H1 (cell line): ENCODE data around the gene TWSG1. TPM values are rescaled to one million over a fixed set of nuclear protein-coding genes. Genes with fewer than 3 reads are reported as not detected.

ENCODE experiments used
- CHD7 ChIP-seq: fragments of 300-600 bp; sonication (generic); IDR thresholded peaks from 2 replicates; pipeline ENCODE4 v1.7.1; 2012; ENCODE audit warnings: low read length, moderate library complexity, mild to moderate bottlenecking, inconsistent platforms; ENCODE audit not compliant: insufficient replicate concordance
- JUND ChIP-seq: IDR thresholded peaks from 2 replicates; pipeline ENCODE4 v1.6.1; 2011; ENCODE audit warnings: mild to moderate bottlenecking, improper control_type of control experiment, low read length
- polyA plus RNA-seq, 7 experiments: library from polyadenylated mRNA; depleted of rRNA in 3 of 7; stranded (reverse) in 5 of 7; unstranded in 2 of 7; fragments of >200 nt in 5 of 7; fragments of 200-250 nt in 2 of 7; gene quantifications; 1 replicate in 5 of 7; 2 replicates in 1 of 7; 4 replicates in 1 of 7; pipeline versions ENCODE4 v1.2.1 to v1.2.3, GENCODE V29; 2011 to 2013; ENCODE audit warnings: missing spikeins in 2 of 7, mixed read lengths in 2 of 7
- total RNA-seq: library from RNA; stranded (reverse); fragmentation: NEBNext Ultra II Directional; extraction: Animal tissue kit (Norgen Biotek cat#: 25700); gene quantifications from 2 replicates; pipeline ENCODE4 v1.2.1, GENCODE V29; 2021

The TWSG1 gene
- total and polyA plus RNA-seq, 2 of the 8 experiments (the other 6 are each of a cell fraction or from before 2014, with no cell fraction given): 11.8 to 19.8 TPM

- TF ChIP-seq CHD7: no peak
- TF ChIP-seq JUND: no peak
- TF ChIP-seq, all 59 proteins: peak for 0
Observed at GRCh38 chr18:9431296-9431695, 96.7 kb downstream of the TWSG1 start (continued).
